H1 (cell line): ENCODE measurements around the gene RELL2. TPM values are rescaled to one million over a fixed set of nuclear protein-coding genes. Genes with fewer than 3 reads are reported as not detected.

Experiments used
- CTCF ChIA-PET: fragments of 300-600 bp; sonication (Branson Sonifier 250); formaldehyde crosslinking; loops from one replicate; lab custom pipeline; 2021; ENCODE audit not compliant: partially characterized antibody; lab: Charles Lee
- POLR2A ChIA-PET: fragments of 300-600 bp; sonication (Branson Sonifier 250); formaldehyde crosslinking; loops from one replicate; lab custom pipeline; 2021; ENCODE audit warnings: inconsistent platforms; ENCODE audit not compliant: partially characterized antibody; lab: Charles Lee
- DNase-seq, 2 experiments: peaks; one replicate each; pipeline versions ENCODE4 v3.0.0 to v3.0.0-alpha.2; 2010 to 2022; ENCODE audit warnings: low spot score in 2 of 2, low read depth in 1 of 2, mixed read lengths in 1 of 2
- FAIRE-seq: peaks from 2 replicates; lab custom pipeline; 2011; peaks lifted over from hg19 to GRCh38; lab: Jason Lieb, UNC
- H2AFZ ChIP-seq: 2 replicates; pipeline ENCODE4 v1.8.1; 2012; ENCODE audit warnings: low read length, inconsistent platforms
- H2AK5ac ChIP-seq: 2 replicates; pipeline ENCODE4 v1.6.1; 2013; ENCODE audit warnings: low read depth, low read length
- H2BK120ac ChIP-seq: replicated peaks from 2 replicates; pipeline ENCODE3; 2013; ENCODE audit warnings: low read depth, low read length, inconsistent platforms
- H2BK12ac ChIP-seq: 2 replicates; pipeline ENCODE4 v1.6.1; 2013; ENCODE audit warnings: low read depth, low read length
- H2BK15ac ChIP-seq: 2 replicates; pipeline ENCODE4 v1.6.1; 2013; ENCODE audit warnings: low read length
- H2BK20ac ChIP-seq: 2 replicates; pipeline ENCODE4 v1.6.1; 2013; ENCODE audit warnings: low read length
- H2BK5ac ChIP-seq: 2 replicates; pipeline ENCODE4 v1.6.1; 2013; ENCODE audit warnings: low read depth, low read length
- H3K14ac ChIP-seq: 2 replicates; pipeline ENCODE4 v1.6.1; 2013; ENCODE audit warnings: inconsistent platforms; ENCODE audit not compliant: insufficient read length
- H3K18ac ChIP-seq: 2 replicates; pipeline ENCODE4 v1.6.1; 2013; ENCODE audit warnings: low read length; ENCODE audit errors: extremely low read depth
- H3K23ac ChIP-seq: 2 replicates; pipeline ENCODE4 v1.6.1; 2013; ENCODE audit warnings: inconsistent platforms; ENCODE audit not compliant: insufficient read length
- H3K23me2 ChIP-seq: 2 replicates; pipeline ENCODE4 v1.6.1; 2013; ENCODE audit warnings: low read depth, low read length
- H3K27ac ChIP-seq: 2 replicates; pipeline ENCODE4 v1.6.1; 2011; ENCODE audit warnings: low read depth, low read length, inconsistent platforms
- H3K27me3 ChIP-seq, 4 experiments: replicated peaks in 1 of 4; 1 replicate in 1 of 4; 2 replicates in 3 of 4; pipeline versions ENCODE4 v1.6.1 to v1.8.1; 2011 to 2013; ENCODE audit warnings: low read length in 3 of 4, mild to moderate bottlenecking in 3 of 4, inconsistent platforms in 2 of 4, mixed read lengths in 2 of 4, moderate library complexity in 1 of 4; ENCODE audit not compliant: control insufficient read depth in 3 of 4, insufficient read depth in 3 of 4; ENCODE audit errors: extremely low read depth in 1 of 4
- H3K36me3 ChIP-seq, 4 experiments: 2 replicates each; pipeline versions ENCODE4 v1.6.1 to v1.8.1; 2011 to 2013; ENCODE audit warnings: mild to moderate bottlenecking in 4 of 4, low read length in 3 of 4, moderate library complexity in 2 of 4, control low read depth in 1 of 4, inconsistent platforms in 1 of 4; ENCODE audit not compliant: insufficient read depth in 4 of 4, control insufficient read depth in 2 of 4
- H3K4ac ChIP-seq: replicated peaks from 2 replicates; pipeline ENCODE3; 2013; ENCODE audit warnings: low read length, low read depth, mixed read lengths, inconsistent platforms; ENCODE audit not compliant: insufficient read length
- H3K4me1 ChIP-seq, 4 experiments: replicated peaks in 1 of 4; 1 replicate in 1 of 4; 2 replicates in 3 of 4; pipeline versions ENCODE4 v1.6.1 to v1.8.1; 2011 to 2013; ENCODE audit warnings: low read length in 3 of 4, inconsistent platforms in 2 of 4, mixed read lengths in 1 of 4; ENCODE audit not compliant: insufficient read depth in 4 of 4, control insufficient read depth in 3 of 4
- H3K4me2 ChIP-seq, 2 experiments: 2 replicates each; pipeline versions ENCODE4 v1.6.1 to v1.8.1; 2011 to 2013; ENCODE audit warnings: low read depth in 2 of 2, low read length in 2 of 2, control low read depth in 1 of 2, inconsistent platforms in 1 of 2, mild to moderate bottlenecking in 1 of 2; ENCODE audit not compliant: insufficient read depth in 1 of 2
- H3K4me3 ChIP-seq, 4 experiments: fragments of 200-600, 300-600 bp in 1 of 4; sonication (generic), shearing (Covaris generic), sonication (Bioruptor Twin) in 1 of 4; 2 replicates each; pipeline versions ENCODE4 v1.5.1 to v1.8.1; 2011 to 2016; ENCODE audit warnings: low read length in 4 of 4, low read depth in 3 of 4, control low read depth in 2 of 4, inconsistent platforms in 2 of 4, mild to moderate bottlenecking in 2 of 4, mixed read lengths in 1 of 4, moderate library complexity in 1 of 4; ENCODE audit not compliant: insufficient read depth in 2 of 4; ENCODE audit errors: extremely low read depth in 1 of 4
- H3K56ac ChIP-seq: replicated peaks from 2 replicates; pipeline ENCODE3; 2013; ENCODE audit warnings: low read depth, mild to moderate bottlenecking, mixed read lengths, low read length, inconsistent platforms; ENCODE audit not compliant: insufficient read length
- H3K79me1 ChIP-seq: 2 replicates; pipeline ENCODE4 v1.6.1; 2013; ENCODE audit warnings: low read depth, low read length, control low read depth
- H3K79me2 ChIP-seq, 2 experiments: 2 replicates each; pipeline versions ENCODE4 v1.6.1 to v1.8.1; 2012 to 2013; ENCODE audit warnings: low read length in 2 of 2, mild to moderate bottlenecking in 2 of 2, inconsistent platforms in 1 of 2; ENCODE audit not compliant: insufficient read depth in 2 of 2, control insufficient read depth in 1 of 2
- H3K9ac ChIP-seq, 4 experiments: replicated peaks in 1 of 4; 1 replicate in 1 of 4; 2 replicates in 3 of 4; pipeline versions ENCODE4 v1.6.1 to v1.8.1; 2011 to 2013; ENCODE audit warnings: low read depth in 3 of 4, low read length in 3 of 4, control low read depth in 2 of 4, mild to moderate bottlenecking in 2 of 4, moderate library complexity in 2 of 4, inconsistent platforms in 1 of 4; ENCODE audit errors: extremely low read depth in 1 of 4
- H3K9me3 ChIP-seq, 2 experiments: 2 replicates each; pipeline versions ENCODE4 v1.6.1 to v1.8.1; 2012 to 2013; ENCODE audit warnings: mild to moderate bottlenecking in 2 of 2, moderate library complexity in 2 of 2, control low read depth in 1 of 2, inconsistent platforms in 1 of 2, low read depth in 1 of 2, low read length in 1 of 2, mixed read lengths in 1 of 2; ENCODE audit not compliant: insufficient read depth in 2 of 2
- H4K20me1 ChIP-seq, 2 experiments: replicated peaks in 1 of 2; 2 replicates each; pipeline versions ENCODE3 to v1.8.1; 2011 to 2013; ENCODE audit warnings: inconsistent platforms in 2 of 2, low read length in 2 of 2, mild to moderate bottlenecking in 1 of 2; ENCODE audit not compliant: insufficient read depth in 2 of 2, control insufficient read depth in 1 of 2
- H4K5ac ChIP-seq: 2 replicates; pipeline ENCODE4 v1.6.1; 2013; ENCODE audit warnings: low read length, low read depth, mixed read lengths, inconsistent platforms; ENCODE audit not compliant: insufficient read length
- H4K8ac ChIP-seq: 2 replicates; pipeline ENCODE4 v1.8.0; 2013; ENCODE audit warnings: mild to moderate bottlenecking, moderate library complexity, low read length, inconsistent platforms; ENCODE audit not compliant: insufficient read depth; ENCODE audit errors: extremely low read depth
- H4K91ac ChIP-seq: replicated peaks from 2 replicates; pipeline ENCODE3; 2013; ENCODE audit warnings: low read length, mixed read lengths, inconsistent platforms; ENCODE audit not compliant: insufficient read length
- RAD21 ChIP-seq, 2 experiments: IDR thresholded peaks in 1 of 2; conservative IDR thresholded peaks in 1 of 2; 2 replicates each; pipeline ENCODE4 v1.6.1; 2011; ENCODE audit warnings: low read depth in 2 of 2, low read length in 2 of 2, improper control_type of control experiment in 1 of 2, inconsistent platforms in 1 of 2, mild to moderate bottlenecking in 1 of 2, moderate library complexity in 1 of 2
- WGBS, 2 experiments: shearing (Covaris generic) in 1 of 2; methylation state at CpG; one replicate each; pipeline versions ENCODE4 v1.1.6 to v1.1.7; 2013 to 2015; ENCODE audit warnings: low lambda C conversion rate in 2 of 2, mixed read lengths in 2 of 2, inconsistent platforms in 1 of 2, low coverage in 1 of 2, missing lambda C conversion rate in 1 of 2; ENCODE audit not compliant: insufficient replicate concordance in 2 of 2, insufficient coverage in 1 of 2, insufficient read length in 1 of 2; ENCODE audit errors: extremely low coverage in 1 of 2, missing lambda C conversion rate in 1 of 2; 5-methylcytosine and 5-hydroxymethylcytosine counted together
- polyA plus RNA-seq, 7 experiments: library from polyadenylated mRNA; depleted of rRNA in 3 of 7; stranded (reverse) in 5 of 7; unstranded in 2 of 7; fragments of >200 nt in 5 of 7; fragments of 200-250 nt in 2 of 7; gene quantifications; 1 replicate in 5 of 7; 2 replicates in 1 of 7; 4 replicates in 1 of 7; pipeline versions ENCODE4 v1.2.1 to v1.2.3, GENCODE V29; 2011 to 2013; ENCODE audit warnings: missing spikeins in 2 of 7, mixed read lengths in 2 of 7
- total RNA-seq: library from RNA; stranded (reverse); fragmentation: NEBNext Ultra II Directional; extraction: Animal tissue kit (Norgen Biotek cat#: 25700); gene quantifications from 2 replicates; pipeline ENCODE4 v1.2.1, GENCODE V29; 2021

RELL2 gene
- total and polyA plus RNA-seq, 2 of the 8 experiments (the other 6 are each of a cell fraction or from before 2014, with no cell fraction given): 18.6 to 23.7 TPM

- H4K5ac ChIP-seq: no peak overlapping the region
- no peak overlapping the region for H3K56ac ChIP-seq
- POLR2A ChIA-PET: interaction anchor here (0.9 to 2.2 kb wide), 2 partner anchors 21 to 26 kb away, joined by 4 to 10 read pairs; partner anchors contain the start of gene DIAPH1
- no peak overlapping the region; the same call in 1 of the 2 replicates for H2BK5ac ChIP-seq
- H3K36me3 ChIP-seq: no peaks in the 10 kb centered on the region
- no peak overlapping the region for H3K9ac ChIP-seq
- no peaks in the 10 kb centered on the region for H3K9me3 ChIP-seq
- no peak overlapping the region for H2BK15ac ChIP-seq
- H4K20me1 ChIP-seq: peaks cover 5 to 6% of the 10 kb centered on the region in 2 experiments
- no peak overlapping the region for H4K91ac ChIP-seq
- H3K27me3 ChIP-seq: no peaks in the 10 kb centered on the region
- H3K4me2 ChIP-seq: no peak overlapping the region
- H3K79me1 ChIP-seq: 0 out of 2 replicates have a peak, but pooled peaks cover 4% of the 10 kb centered on the region
- H2BK20ac ChIP-seq: no peak overlapping the region
- WGBS, 2 experiments: 89% methylated on average over 2 of the region's 2 CpGs; no CpG with 5 or more reads in 1 of the 2 experiments
- no peak overlapping the region for H2AFZ ChIP-seq
- H3K4me3 ChIP-seq: no peak overlapping the region
- no peak overlapping the region for H3K23ac ChIP-seq
- no peak overlapping the region for H2BK12ac ChIP-seq
- TF ChIP-seq RAD21 (IDR thresholded peaks at IDR 0.05 in 1 of 2, conservative IDR thresholded peaks at IDR 0.05 in 1 of 2; ENCODE audit: low read depth in 2 of 2, low read length in 2 of 2): no peak
- H4K8ac ChIP-seq: no peak overlapping the region
- H2BK120ac ChIP-seq: no peak overlapping the region
- no peaks in the 10 kb centered on the region for H3K23me2 ChIP-seq
- CTCF ChIA-PET: interaction anchor here (0.7 to 4.0 kb wide), 8 partner anchors 12 to 45 kb away, joined by 3 to 46 read pairs (median 5); partner anchors contain the start of gene DIAPH1
- peaks cover 0 to 63% of the 10 kb centered on the region in 2 experiments; a peak in 2 of 4 replicates for H3K79me2 ChIP-seq
- no peak overlapping the region for H2AK5ac ChIP-seq
- no peak for DNase-seq
- H3K4ac ChIP-seq: no peak overlapping the region
- H3K14ac ChIP-seq: no peak overlapping the region
- H3K4me1 ChIP-seq: no peaks in the 10 kb centered on the region; a peak in 1 of 7 replicates
- no peak overlapping the region for H3K27ac ChIP-seq
- no peak for FAIRE-seq
- no peak overlapping the region for H3K18ac ChIP-seq
These were observed 39.0 kb upstream of the RELL2 start for GRCh38 chr5:141597814-141598213.
